CD4-positive, CD25-positive, alpha-beta regulatory T cell (primary cell): ENCODE results near the gene ARRB2. TPM values are rescaled to one million over a fixed set of nuclear protein-coding genes. Genes with fewer than 3 reads are reported as not detected.
"Not testable (repeated sequence)": the region's sequence is repeated elsewhere in the genome, so short reads cannot be mapped to it uniquely, and the experiment has no call there.

Source experiments
- ATAC-seq, 2 donors: fragments of 150-1000 bp; cut with Tn5 transposase; one replicate each; pipeline ENCODE4 v1.10.0; 2021; ENCODE audit warnings: low read depth in 2 of 2, moderate number of reproducible peaks in 2 of 2, moderate library complexity in 1 of 2
- DNase-seq, 3 donors: peaks; one replicate each; pipeline versions ENCODE4 v3.0.0 to v3.0.0-alpha.2; 2012 to 2022; ENCODE audit warnings: mixed read lengths in 1 of 3
- H3K27ac ChIP-seq: one replicate; pipeline ENCODE4 v1.7.0; 2013; ENCODE audit warnings: mild to moderate bottlenecking, low read length; ENCODE audit not compliant: insufficient read depth, poor library complexity, severe bottlenecking
- H3K27me3 ChIP-seq: one replicate; pipeline ENCODE4 v1.7.0; 2013; ENCODE audit warnings: low read length; ENCODE audit not compliant: control insufficient read depth, insufficient read depth
- H3K36me3 ChIP-seq: one replicate; pipeline ENCODE4 v1.7.0; 2013; ENCODE audit warnings: mild to moderate bottlenecking, low read length, moderate library complexity; ENCODE audit not compliant: control insufficient read depth, insufficient read depth
- H3K4me1 ChIP-seq: 2 replicates; pipeline ENCODE4 v1.7.0; 2013; ENCODE audit warnings: mild to moderate bottlenecking, low read length; ENCODE audit not compliant: insufficient read depth, control insufficient read depth, poor library complexity, severe bottlenecking
- H3K4me3 ChIP-seq: one replicate; pipeline ENCODE4 v1.7.0; 2013; ENCODE audit warnings: low read depth, mild to moderate bottlenecking, low read length, moderate library complexity
- H3K9me3 ChIP-seq, 2 experiments: 1 replicate in 1 of 2; 2 replicates in 1 of 2; pipeline ENCODE4 v1.7.0; 2013; ENCODE audit warnings: low read length in 2 of 2, mild to moderate bottlenecking in 1 of 2, moderate library complexity in 1 of 2; ENCODE audit not compliant: control insufficient read depth in 2 of 2
- H3K27ac Mint-ChIP-seq, 3 donors: one replicate each; pipeline ENCODE4 v1.8.0; 2020 to 2022; ENCODE audit warnings: mild to moderate bottlenecking in 3 of 3, mixed read lengths in 3 of 3, moderate library complexity in 2 of 3
- H3K27me3 Mint-ChIP-seq: one replicate; pipeline ENCODE4 v1.8.0; 2022; ENCODE audit warnings: mild to moderate bottlenecking, mixed read lengths
- H3K36me3 Mint-ChIP-seq: one replicate; pipeline ENCODE4 v1.8.0; 2020; ENCODE audit warnings: mixed read lengths
- H3K4me1 Mint-ChIP-seq, 4 donors: one replicate each; pipeline ENCODE4 v1.8.0; 2020 to 2022; ENCODE audit warnings: mixed read lengths in 4 of 4, mild to moderate bottlenecking in 1 of 4
- H3K4me3 Mint-ChIP-seq, 4 donors: one replicate each; pipeline ENCODE4 v1.8.0; 2020 to 2022; ENCODE audit warnings: mild to moderate bottlenecking in 4 of 4, mixed read lengths in 4 of 4, moderate library complexity in 3 of 4
- H3K9me3 Mint-ChIP-seq, 7 donors: one replicate each; pipeline ENCODE4 v1.8.0; 2020 to 2022; ENCODE audit warnings: mixed read lengths in 7 of 7, mild to moderate bottlenecking in 3 of 7, moderate library complexity in 2 of 7
- polyA plus RNA-seq, 4 donors: library from polyadenylated mRNA; unstranded; fragments of 300-500 nt; fragmentation: Illumina TruSeq; gene quantifications; one replicate each; pipeline ENCODE4 v1.2.3, GENCODE V29; 2021
- total RNA-seq: library from RNA; stranded (reverse); gene quantifications from one replicate; pipeline ENCODE4 v1.2.3, GENCODE V29; 2022

ARRB2 gene
- total and polyA plus RNA-seq, 5 donors from 2014 or later: 22.4 to 197 (median 32.2) TPM

- not testable (repeated sequence) for H3K4me3 ChIP-seq, H3K4me3 Mint-ChIP-seq, DNase-seq, H3K27ac ChIP-seq, H3K27me3 Mint-ChIP-seq, H3K27me3 ChIP-seq, H3K9me3 Mint-ChIP-seq, H3K4me1 ChIP-seq, H3K9me3 ChIP-seq, ATAC-seq
- H3K27ac Mint-ChIP-seq: peak overlapping the region in 1 of 3 donors; percentile 69
- peaks cover 2 to 27% (median 7%) of the 10 kb centered on the region in 4 donors for H3K4me1 Mint-ChIP-seq
- H3K36me3 Mint-ChIP-seq: peaks cover 52% of the 10 kb centered on the region
- H3K36me3 ChIP-seq: peaks cover 50% of the 10 kb centered on the region
Measured at GRCh38 chr17:4683739-4684138, 26.7 kb upstream of the ARRB2 start.

DNA sequence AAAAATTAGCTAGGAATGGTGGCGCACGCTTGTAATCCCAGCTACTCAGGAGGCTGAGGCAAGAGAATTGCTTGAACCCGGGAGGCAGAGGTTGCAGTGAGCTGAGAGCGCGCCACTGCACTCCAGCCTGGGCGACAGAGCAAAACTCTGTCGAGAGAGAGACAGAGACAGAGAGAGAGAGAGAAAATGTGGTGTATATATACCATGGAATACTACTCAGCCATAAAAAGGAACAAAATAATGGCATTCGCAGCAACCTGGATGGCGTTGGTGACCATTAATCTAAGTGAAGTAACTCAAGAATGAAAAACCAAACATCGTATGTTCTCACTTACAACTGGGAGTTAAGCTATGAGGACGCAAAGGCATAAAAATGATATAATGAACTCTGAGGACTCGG, 20.6 kb upstream of the ARRB2 start:
- not testable (repeated sequence) for H3K27me3 ChIP-seq, H3K27ac ChIP-seq, H3K27ac Mint-ChIP-seq, ATAC-seq, H3K27me3 Mint-ChIP-seq, H3K4me3 Mint-ChIP-seq, H3K4me3 ChIP-seq, H3K4me1 ChIP-seq, H3K9me3 ChIP-seq, DNase-seq, H3K9me3 Mint-ChIP-seq
- Mint-ChIP-seq H3K4me1 (peaks cover 8 to 42% (median 34%) of the 10 kb centered on the region in 4 donors), H3K36me3 (peaks cover 45% of the 10 kb centered on the region)
- peaks cover 41% of the 10 kb centered on the region for H3K36me3 ChIP-seq

DNA sequence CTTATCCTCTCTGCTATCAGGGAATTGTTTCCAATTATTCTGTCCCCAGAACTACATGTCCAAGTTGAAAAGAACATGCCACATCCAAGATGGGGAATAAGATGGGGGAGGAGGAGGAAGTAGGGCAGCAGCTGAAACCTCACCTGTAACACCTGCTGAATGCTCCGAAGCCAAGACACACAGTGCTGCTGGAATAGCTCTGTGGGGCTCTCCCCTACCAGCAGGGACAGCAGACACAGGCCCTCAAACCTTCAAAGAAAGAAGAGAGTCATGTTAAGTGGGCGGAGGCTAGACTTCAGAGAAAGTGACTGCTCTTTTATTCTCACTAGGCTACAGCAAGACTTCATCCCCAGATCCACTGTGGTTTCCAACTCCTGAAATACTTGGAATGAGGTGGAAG, 19.7 kb upstream of the ARRB2 start:
- Histone ChIP-seq H3K27me3 (no peaks in the 10 kb centered on the region), H3K4me3 (no peak overlapping the region), H3K9me3 (no peaks in the 10 kb centered on the region), H3K27ac (no peak overlapping the region), H3K4me1 (peaks cover under 1% of the 10 kb centered on the region), H3K36me3 (peaks cover 35% of the 10 kb centered on the region)
- Mint-ChIP-seq H3K27me3 (no peaks in the 10 kb centered on the region), H3K4me1 (peaks cover 8 to 44% (median 32%) of the 10 kb centered on the region in 4 donors), H3K27ac (peak overlapping the region in 2 of 3 donors; percentile 29 to 31), H3K9me3 (no peaks in the 10 kb centered on the region), H3K36me3 (peaks cover 45% of the 10 kb centered on the region), H3K4me3 (no peak overlapping the region)
- ATAC-seq (no peak), DNase-seq (no peak)

DNA sequence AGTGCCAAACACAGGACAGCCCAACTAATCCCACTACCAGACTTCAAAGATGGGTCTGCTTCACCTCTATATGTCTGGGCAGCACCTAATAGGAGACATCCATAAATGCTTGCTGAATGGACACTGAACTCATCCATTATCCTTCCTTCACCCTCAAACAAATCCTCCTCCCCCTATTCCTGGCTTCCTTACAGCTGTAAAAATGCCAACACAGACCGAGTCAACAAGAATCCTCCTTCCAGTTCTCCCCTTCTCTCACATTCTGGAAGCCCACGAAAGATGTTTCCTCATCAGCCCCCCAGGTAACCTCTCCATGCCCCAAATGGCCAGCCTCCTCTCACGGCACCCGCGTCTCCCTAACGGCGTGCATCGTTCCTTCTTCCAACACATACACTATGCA, 18.7 kb upstream of the ARRB2 start:
- no peak for ATAC-seq
- no peak overlapping the region for H3K4me3 Mint-ChIP-seq
- H3K9me3 Mint-ChIP-seq: no peaks in the 10 kb centered on the region
- Histone ChIP-seq H3K4me3 (no peak overlapping the region), H3K27ac (no peak overlapping the region), H3K9me3 (no peaks in the 10 kb centered on the region), H3K27me3 (no peaks in the 10 kb centered on the region), H3K36me3 (peaks cover 32% of the 10 kb centered on the region), H3K4me1 (peaks cover 9% of the 10 kb centered on the region)
- peak overlapping the region in 1 of 3 donors; percentile 57 for H3K27ac Mint-ChIP-seq
- peaks cover 13 to 51% (median 38%) of the 10 kb centered on the region in 4 donors for H3K4me1 Mint-ChIP-seq
- no peaks in the 10 kb centered on the region for H3K27me3 Mint-ChIP-seq
- H3K36me3 Mint-ChIP-seq: peaks cover 44% of the 10 kb centered on the region
- DNase-seq: no peak

GRCh38 chr17:4693416-4693815, 17.0 kb upstream of the ARRB2 start:
- H3K36me3 Mint-ChIP-seq: peaks cover 41% of the 10 kb centered on the region
- H3K9me3 Mint-ChIP-seq: no peaks in the 10 kb centered on the region
- DNase-seq: no peak
- no peak overlapping the region for H3K27ac Mint-ChIP-seq
- no peak overlapping the region for H3K27ac ChIP-seq
- no peak overlapping the region for H3K4me3 Mint-ChIP-seq
- no peaks in the 10 kb centered on the region for H3K27me3 ChIP-seq
- H3K36me3 ChIP-seq: peaks cover 27% of the 10 kb centered on the region
- no peaks in the 10 kb centered on the region for H3K27me3 Mint-ChIP-seq
- ATAC-seq: no peak
- peaks cover 16 to 62% (median 42%) of the 10 kb centered on the region in 4 donors for H3K4me1 Mint-ChIP-seq
- no peak overlapping the region for H3K4me3 ChIP-seq
- H3K4me1 ChIP-seq: peaks cover 14% of the 10 kb centered on the region
- no peaks in the 10 kb centered on the region for H3K9me3 ChIP-seq

GRCh38 chr17:4696437-4696805, 14.0 kb upstream of the ARRB2 start:
- peaks cover 18% of the 10 kb centered on the region for H3K36me3 Mint-ChIP-seq
- peak overlapping the region; percentile 16 to 83 (median 76) for H3K4me3 Mint-ChIP-seq
- peaks cover 7% of the 10 kb centered on the region for H3K36me3 ChIP-seq
- no peaks in the 10 kb centered on the region for H3K27me3 ChIP-seq
- H3K27ac ChIP-seq: peak overlapping the region; percentile 69
- peak overlapping the region; percentile 90 to 97 (median 95) for H3K27ac Mint-ChIP-seq
- peak overlapping the region; percentile 80 for H3K4me3 ChIP-seq
- no peaks in the 10 kb centered on the region for H3K9me3 ChIP-seq
- no peaks in the 10 kb centered on the region for H3K9me3 Mint-ChIP-seq
- ATAC-seq (peak; percentile 69 to 78), DNase-seq (peak in 2 of 3 donors; percentile 43 to 60)
- H3K4me1 ChIP-seq: peaks cover 14% of the 10 kb centered on the region
- peaks cover 16 to 56% (median 32%) of the 10 kb centered on the region in 4 donors for H3K4me1 Mint-ChIP-seq
- no peaks in the 10 kb centered on the region for H3K27me3 Mint-ChIP-seq

DNA sequence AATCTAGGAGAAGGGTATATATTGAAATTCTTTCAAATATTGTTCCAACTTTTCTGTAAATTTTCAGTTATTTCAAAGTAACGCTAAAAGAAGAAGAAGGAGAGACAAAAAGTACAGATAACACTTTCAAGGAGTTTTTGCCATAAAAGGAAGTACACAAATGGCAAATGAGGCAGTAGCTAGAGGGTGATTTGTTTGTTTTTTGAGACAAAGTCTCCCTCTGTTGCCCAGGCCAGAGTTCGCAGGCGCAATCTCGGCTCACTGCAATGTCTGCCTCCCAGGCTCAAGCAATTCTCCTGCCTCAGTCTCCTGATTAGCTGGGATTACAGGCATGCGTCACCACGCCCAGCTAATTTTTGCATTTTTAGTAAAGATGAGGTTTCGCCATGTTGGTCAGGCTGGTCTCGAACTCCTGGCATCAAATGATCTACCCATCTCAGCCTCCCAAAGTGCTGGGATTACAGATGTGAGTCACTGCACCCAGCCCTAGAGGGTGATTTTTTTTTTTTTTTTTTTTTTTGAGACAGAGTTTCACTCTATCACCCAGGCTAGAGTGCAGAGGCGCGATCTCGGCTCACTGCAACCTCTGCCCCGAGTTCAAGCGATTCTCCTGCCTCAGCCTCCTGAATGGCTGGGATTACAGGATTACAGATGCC, 10.9 kb upstream of the ARRB2 start:
- H3K27ac ChIP-seq, H3K4me3 Mint-ChIP-seq, H3K36me3 Mint-ChIP-seq, H3K36me3 ChIP-seq, H3K9me3 Mint-ChIP-seq, H3K9me3 ChIP-seq, ATAC-seq, H3K4me3 ChIP-seq, H3K27me3 Mint-ChIP-seq, H3K27me3 ChIP-seq, DNase-seq: not testable (repeated sequence)
- H3K27ac Mint-ChIP-seq: peak overlapping the region in 1 of 3 donors; percentile 76
- H3K4me1 ChIP-seq: peaks cover 38% of the 10 kb centered on the region
- peaks cover 23 to 65% (median 42%) of the 10 kb centered on the region in 4 donors for H3K4me1 Mint-ChIP-seq

- DNase-seq (no peak), ATAC-seq (no peak)
- Mint-ChIP-seq H3K9me3 (peaks cover 0 to 1% (median 0%) of the 10 kb centered on the region in 7 donors), H3K36me3 (peaks cover 9% of the 10 kb centered on the region), H3K4me1 (peaks cover 24 to 68% (median 43%) of the 10 kb centered on the region in 4 donors), H3K27me3 (no peaks in the 10 kb centered on the region), H3K27ac (peak overlapping the region; percentile 0 to 70 (median 53)), H3K4me3 (peak overlapping the region in 2 of 4 donors; percentile 27 to 96)
- Histone ChIP-seq H3K36me3 (peaks cover 3% of the 10 kb centered on the region), H3K4me3 (no peak overlapping the region), H3K4me1 (peaks cover 35% of the 10 kb centered on the region), H3K27ac (no peak overlapping the region), H3K27me3 (no peaks in the 10 kb centered on the region), H3K9me3 (no peaks in the 10 kb centered on the region)
Measured at GRCh38 chr17:4701116-4701515, 9.3 kb upstream of the ARRB2 start.
